ENCODE data around the gene MRPL53. TPM values are rescaled to one million over a fixed set of nuclear protein-coding genes. Genes with fewer than 3 reads are reported as not detected.
A peak's percentile ranks its signal among the peaks of the same experiment; 100 is the strongest.

The MRPL53 gene
- total and polyA plus RNA-seq, 9 of the 15 experiments (the other 6 are each of a cell fraction or from before 2014, with no cell fraction given) = 11.5 to 87.9 (median 41.1) TPM

DNA sequence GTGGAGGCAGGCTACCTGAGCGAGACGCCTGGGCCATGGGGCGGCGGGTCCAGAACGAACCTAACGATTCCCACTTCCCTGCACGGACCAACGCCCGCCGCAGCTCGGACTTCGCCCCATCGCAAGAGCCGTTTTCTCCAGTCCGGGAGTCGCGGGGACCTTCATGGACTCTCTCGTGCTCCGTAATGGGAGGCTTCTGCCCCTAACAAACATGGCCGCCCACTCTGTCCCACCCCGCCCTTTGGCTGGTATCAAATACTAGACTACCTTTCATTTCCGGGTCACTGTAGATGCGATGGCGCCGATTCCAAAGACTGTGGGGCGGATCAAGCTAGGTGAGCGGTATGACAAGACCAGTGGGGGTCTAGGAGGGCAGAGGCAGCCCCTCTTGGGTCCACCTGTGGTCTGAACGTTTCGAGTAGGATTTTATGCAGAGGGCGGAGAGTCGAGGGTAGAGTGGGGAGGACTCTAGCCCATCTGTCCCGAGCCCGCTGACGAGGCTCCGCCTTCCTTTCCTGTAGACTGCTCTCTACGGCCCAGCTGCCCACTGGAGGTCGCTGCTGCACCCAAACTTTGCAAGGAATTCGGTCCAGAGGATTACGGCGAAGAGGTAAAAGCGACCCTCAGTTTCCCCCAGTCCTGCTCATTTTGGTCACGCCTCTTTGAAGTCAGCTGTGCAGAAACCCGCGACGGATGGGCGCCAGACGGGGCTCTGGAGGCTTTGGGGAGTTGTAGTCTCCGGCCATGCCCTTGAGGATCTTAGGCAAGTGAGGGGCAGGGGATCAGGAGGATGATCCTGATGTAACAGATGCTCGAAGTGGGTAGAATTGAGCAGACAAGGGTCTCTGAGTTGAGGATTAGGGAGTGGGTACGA, 10.6 kb upstream of the MRPL53 start, which contains the start of the genes CCDC142 and TTC31:
TSS of gene CCDC142 (minus strand) at position 198 of the 874 bp plus-strand sequence. CDS start at position 37, 161 bp downstream.
TSS of gene TTC31 (plus strand) at position 281 of the 874 bp plus-strand sequence. CDS start at position 296, 15 bp downstream.
- peak within 1 kb of the TSS; percentile 99 for H3K4me2 ChIP-seq (ENCODE audit: insufficient read depth, low read length)
- peak within 1 kb of the TSS; percentile 92 for H3K27ac ChIP-seq (ENCODE audit: extremely low read depth, low read depth, low read length)
- intact Hi-C loops (cut with micrococcal nuclease) = loop anchor here (1.0 to 2.0 kb wide), 5 partner anchors 20 to 104 kb away; partner anchors contain the start of genes AUP1, HTRA2 and INO80B
- peak within 1 kb of the TSS; percentile 100 for H2AFZ ChIP-seq (ENCODE audit: low read depth, low read length)
- peaks cover 8 to 23% of the 10 kb centered on the region in 2 experiments; a peak in 4 of 5 replicates for H3K4me1 ChIP-seq (replicated peaks in 1 of 2; ENCODE audit: control insufficient read depth in 2 of 2, insufficient read depth in 2 of 2, low read length in 2 of 2)
- H3K9me3 ChIP-seq (replicated peaks; ENCODE audit: control insufficient read depth, insufficient read depth, low read depth, low read length) = no peaks in the 10 kb centered on the region
- H3K27me3 ChIP-seq (ENCODE audit: control insufficient read depth in 2 of 2, insufficient read depth in 2 of 2, low read length in 2 of 2) = no peaks in the 10 kb centered on the region
- peaks cover 32% of the 10 kb centered on the region for H3K79me2 ChIP-seq (ENCODE audit: control insufficient read depth, insufficient read depth, low read length)
- H3K36me3 ChIP-seq (ENCODE audit: control insufficient read depth, insufficient read depth, low read length) = peaks cover 26% of the 10 kb centered on the region
- CTCF ChIA-PET (ENCODE audit: low intra/inter-chr PET ratio) = interaction anchor here (0.6 to 2.0 kb wide), 5 partner anchors 28 to 105 kb away, joined by 3 to 12 read pairs (median 4); partner anchors contain the start of gene INO80B
- POLR2A ChIA-PET = interaction anchor here (0.6 to 3.9 kb wide), 13 partner anchors 11 to 107 kb away, joined by 3 to 28 read pairs (median 5); partner anchors contain the start of genes AUP1, HTRA2, INO80B and MOGS
- ATAC-seq = peak; percentile 95
- peak within 1 kb of the TSS; percentile 83 to 93 for H3K9ac ChIP-seq (ENCODE audit: insufficient read depth in 1 of 2, low read depth in 2 of 2, low read length in 2 of 2)
- H3K4me3 ChIP-seq = peak within 1 kb of the TSS; percentile 86
- peak; percentile 90 to 96 (median 91) for DNase-seq (ENCODE audit: extremely low read depth in 1 of 4, low spot score in 3 of 4)
- H3K9me1 ChIP-seq (ENCODE audit: control insufficient read depth, insufficient read depth, low read length) = no peaks in the 10 kb centered on the region
- TSS peak; percentile 94 for BruUV-seq (replicated peaks)
- under 1% methylated on average over 38 of the region's 50 CpGs for WGBS (ENCODE audit: insufficient coverage, low coverage, missing lambda C conversion rate)
- H4K20me1 ChIP-seq (replicated peaks; ENCODE audit: control insufficient read depth, insufficient read depth, low read length) = no peaks in the 10 kb centered on the region; the same call in 1 of the 2 replicates
- peak; percentile 95 for FAIRE-seq
- in situ Hi-C loops (cut with MboI) = no loop called here
- peak; percentile 61 for TF ChIP-seq RB1 (IDR thresholded peaks at IDR 0.05; ENCODE audit: low read depth)
- TF ChIP-seq, protein P1, sequence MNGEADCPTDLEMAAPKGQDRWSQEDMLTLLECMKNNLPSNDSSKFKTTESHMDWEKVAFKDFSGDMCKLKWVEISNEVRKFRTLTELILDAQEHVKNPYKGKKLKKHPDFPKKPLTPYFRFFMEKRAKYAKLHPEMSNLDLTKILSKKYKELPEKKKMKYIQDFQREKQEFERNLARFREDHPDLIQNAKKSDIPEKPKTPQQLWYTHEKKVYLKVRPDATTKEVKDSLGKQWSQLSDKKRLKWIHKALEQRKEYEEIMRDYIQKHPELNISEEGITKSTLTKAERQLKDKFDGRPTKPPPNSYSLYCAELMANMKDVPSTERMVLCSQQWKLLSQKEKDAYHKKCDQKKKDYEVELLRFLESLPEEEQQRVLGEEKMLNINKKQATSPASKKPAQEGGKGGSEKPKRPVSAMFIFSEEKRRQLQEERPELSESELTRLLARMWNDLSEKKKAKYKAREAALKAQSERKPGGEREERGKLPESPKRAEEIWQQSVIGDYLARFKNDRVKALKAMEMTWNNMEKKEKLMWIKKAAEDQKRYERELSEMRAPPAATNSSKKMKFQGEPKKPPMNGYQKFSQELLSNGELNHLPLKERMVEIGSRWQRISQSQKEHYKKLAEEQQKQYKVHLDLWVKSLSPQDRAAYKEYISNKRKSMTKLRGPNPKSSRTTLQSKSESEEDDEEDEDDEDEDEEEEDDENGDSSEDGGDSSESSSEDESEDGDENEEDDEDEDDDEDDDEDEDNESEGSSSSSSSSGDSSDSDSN (IDR thresholded peaks at IDR 0.05; ENCODE audit: borderline replicate concordance in 1 of 2, low read depth in 2 of 2, low read length in 2 of 2) = peak in 1 of 2 experiments; percentile 45; a peak in 2 of 4 replicates
- TF ChIP-seq, protein P2, sequence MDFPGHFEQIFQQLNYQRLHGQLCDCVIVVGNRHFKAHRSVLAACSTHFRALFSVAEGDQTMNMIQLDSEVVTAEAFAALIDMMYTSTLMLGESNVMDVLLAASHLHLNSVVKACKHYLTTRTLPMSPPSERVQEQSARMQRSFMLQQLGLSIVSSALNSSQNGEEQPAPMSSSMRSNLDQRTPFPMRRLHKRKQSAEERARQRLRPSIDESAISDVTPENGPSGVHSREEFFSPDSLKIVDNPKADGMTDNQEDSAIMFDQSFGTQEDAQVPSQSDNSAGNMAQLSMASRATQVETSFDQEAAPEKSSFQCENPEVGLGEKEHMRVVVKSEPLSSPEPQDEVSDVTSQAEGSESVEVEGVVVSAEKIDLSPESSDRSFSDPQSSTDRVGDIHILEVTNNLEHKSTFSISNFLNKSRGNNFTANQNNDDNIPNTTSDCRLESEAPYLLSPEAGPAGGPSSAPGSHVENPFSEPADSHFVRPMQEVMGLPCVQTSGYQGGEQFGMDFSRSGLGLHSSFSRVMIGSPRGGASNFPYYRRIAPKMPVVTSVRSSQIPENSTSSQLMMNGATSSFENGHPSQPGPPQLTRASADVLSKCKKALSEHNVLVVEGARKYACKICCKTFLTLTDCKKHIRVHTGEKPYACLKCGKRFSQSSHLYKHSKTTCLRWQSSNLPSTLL (IDR thresholded peaks at IDR 0.05) = no peak
- TF ChIP-seq TBP (optimal IDR thresholded peaks at IDR 0.05; ENCODE audit: low read depth, low read length) = peak; percentile 84
- TF ChIP-seq RAD21 (CRISPR knock-in tag; conservative IDR thresholded peaks at IDR 0.05 in 1 of 2, IDR thresholded peaks at IDR 0.05 in 1 of 2) = peak; percentile 88 to 89
- TF ChIP-seq, protein P3, sequence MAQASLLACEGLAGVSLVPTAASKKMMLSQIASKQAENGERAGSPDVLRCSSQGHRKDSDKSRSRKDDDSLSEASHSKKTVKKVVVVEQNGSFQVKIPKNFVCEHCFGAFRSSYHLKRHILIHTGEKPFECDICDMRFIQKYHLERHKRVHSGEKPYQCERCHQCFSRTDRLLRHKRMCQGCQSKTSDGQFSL (CRISPR knock-in tag; IDR thresholded peaks at IDR 0.05) = no peak
- TF ChIP-seq, protein P3 (tag; IDR thresholded peaks at IDR 0.05) = no peak
- TF ChIP-seq BCOR (IDR thresholded peaks at IDR 0.05) = peak; percentile 65; the same call in 1 of the 2 replicates
- TF ChIP-seq MTA2 (IDR thresholded peaks at IDR 0.05; ENCODE audit: low read depth) = peak; percentile 76
